IPS-NIHi7 (cell line): ENCODE data around the gene RTN4R.
"Not testable (repeated sequence)": the region's sequence is repeated elsewhere in the genome, so short reads cannot be mapped to it uniquely, and the experiment has no call there.

Source experiments
- DNase-seq: peaks from one replicate; pipeline ENCODE4 v3.0.0; 2012; ENCODE audit warnings: mixed read lengths; ENCODE audit errors: extremely low spot score

Gene RTN4R

DNA sequence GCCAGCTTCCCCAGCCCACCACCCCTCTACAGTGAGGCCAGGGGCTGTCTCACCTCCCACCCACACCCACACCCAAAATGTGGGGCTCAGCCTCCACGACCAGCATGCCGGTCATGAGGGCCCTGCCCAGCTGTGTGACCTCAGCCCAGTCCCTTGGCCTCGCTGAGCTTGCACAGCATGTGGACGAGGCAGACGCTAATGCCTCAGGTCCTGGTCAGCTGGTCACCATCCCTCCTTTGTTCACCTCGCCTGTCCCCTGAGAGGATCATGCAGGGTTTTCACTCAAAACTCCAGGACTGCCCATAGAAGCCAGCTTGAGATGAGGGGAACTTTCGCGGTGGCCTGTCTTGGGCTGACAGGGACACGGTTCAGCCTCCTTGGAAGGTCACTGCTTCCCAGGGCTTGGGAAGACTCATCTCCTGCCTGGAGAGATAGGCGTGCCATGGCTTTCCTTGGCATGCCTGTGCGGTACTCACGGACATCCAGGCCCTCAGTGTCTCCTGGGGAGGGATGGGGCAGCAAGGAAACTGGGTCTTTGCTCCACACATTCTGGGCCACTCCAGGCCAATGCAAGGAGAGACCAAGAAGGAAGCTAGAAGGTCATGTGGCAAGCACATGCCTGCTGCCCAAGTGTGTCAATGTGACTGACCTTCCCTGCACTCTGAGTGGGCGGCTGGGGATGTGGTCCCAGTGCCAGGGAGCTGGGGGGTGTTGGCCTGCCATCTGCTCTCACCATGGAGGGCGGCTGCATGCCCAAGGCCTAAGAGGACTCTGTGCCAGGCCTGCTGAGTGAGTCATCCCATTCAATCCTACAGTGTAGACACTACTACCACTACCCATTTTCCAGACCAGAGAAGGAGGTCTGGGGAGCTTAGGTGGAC, 3.2 kb upstream of the RTN4R start:
- DNase-seq, result no peak

DNA sequence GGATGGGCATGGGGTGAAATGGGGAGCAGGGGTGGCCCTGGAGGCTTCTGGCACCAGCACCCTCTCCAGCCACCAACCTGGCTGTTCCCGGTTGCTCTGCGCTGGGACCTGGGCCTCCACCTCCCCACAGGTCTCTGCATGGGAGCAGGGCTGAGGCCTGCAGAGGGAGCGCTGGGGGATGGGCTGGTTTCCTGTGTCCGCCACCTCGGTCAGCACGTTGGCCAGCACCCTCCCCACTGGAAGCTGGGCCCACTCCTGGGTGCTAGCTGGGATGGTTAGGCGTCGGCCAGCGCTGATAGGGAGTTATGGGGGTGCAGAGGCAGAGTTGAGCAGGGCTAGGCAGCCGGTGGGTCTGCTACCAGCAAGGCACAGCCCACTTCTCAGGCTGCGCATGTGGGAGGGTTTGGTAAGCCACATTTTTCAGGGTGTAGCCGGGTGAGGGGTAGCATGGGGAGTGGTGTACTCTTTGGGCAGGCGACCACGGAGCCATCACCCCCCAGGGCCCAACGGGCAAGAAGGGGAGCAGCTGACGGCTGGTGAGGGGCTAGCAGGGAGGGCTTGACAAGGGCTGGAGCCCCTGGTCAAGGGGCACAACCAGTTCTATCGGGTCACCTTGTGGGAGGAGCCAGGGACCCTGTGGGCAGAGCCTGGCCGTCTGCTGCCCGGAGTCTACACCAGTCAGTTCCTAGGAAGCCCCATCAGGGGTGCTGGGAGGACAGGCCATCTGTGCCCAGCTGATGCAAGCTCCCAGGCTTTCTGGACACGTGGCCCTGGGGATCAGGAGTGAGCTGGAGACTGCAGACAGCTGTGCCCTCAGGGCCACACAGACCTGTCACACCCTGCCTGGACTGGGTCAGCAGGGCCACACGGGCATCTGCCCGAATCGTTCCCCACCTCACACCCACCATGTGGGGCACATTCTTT, 2.3 kb upstream of the RTN4R start:
- not testable (repeated sequence) for DNase-seq

DNA sequence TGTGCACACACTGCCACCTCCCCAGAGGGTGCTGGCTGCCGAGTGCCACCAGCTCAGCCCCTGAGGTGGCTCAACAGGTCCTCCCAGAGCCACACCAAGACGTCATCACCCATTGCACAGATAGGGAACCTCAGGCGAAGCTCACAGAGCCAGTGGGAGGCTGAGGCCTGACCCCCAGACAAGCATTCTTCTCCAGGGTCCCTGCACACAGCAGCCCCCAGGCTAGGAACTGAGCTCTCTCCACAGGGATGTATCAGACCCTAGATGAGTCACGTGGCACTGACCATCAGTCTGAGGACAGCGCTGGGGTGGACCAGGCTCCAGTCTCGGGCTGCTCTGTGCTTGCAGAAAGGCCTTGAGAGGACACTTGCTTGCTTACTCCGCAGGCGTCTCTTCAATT, 1.6 kb upstream of the RTN4R start:
- not testable (repeated sequence) for DNase-seq

DNA sequence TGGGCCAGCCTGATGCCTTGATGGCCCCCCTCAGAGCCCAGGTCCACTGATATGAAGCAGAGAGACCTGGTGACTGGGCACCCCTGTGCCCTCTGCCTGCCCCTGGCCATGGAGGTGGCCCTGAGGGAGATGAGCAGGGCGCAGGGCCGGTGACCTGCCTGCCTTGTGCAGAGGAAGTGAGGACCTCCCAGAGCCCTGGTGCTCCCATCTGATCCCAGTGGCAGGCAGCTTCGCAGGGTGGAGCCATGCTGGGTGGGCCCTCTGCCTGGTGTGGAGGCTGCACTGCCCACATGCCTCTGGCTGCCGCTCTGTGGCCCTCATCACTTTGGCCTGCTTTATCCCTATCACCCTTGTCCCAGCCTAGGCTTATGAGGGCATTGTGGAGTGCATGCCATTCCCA, 1.1 kb upstream of the RTN4R start:
- not testable (repeated sequence) for DNase-seq

DNA sequence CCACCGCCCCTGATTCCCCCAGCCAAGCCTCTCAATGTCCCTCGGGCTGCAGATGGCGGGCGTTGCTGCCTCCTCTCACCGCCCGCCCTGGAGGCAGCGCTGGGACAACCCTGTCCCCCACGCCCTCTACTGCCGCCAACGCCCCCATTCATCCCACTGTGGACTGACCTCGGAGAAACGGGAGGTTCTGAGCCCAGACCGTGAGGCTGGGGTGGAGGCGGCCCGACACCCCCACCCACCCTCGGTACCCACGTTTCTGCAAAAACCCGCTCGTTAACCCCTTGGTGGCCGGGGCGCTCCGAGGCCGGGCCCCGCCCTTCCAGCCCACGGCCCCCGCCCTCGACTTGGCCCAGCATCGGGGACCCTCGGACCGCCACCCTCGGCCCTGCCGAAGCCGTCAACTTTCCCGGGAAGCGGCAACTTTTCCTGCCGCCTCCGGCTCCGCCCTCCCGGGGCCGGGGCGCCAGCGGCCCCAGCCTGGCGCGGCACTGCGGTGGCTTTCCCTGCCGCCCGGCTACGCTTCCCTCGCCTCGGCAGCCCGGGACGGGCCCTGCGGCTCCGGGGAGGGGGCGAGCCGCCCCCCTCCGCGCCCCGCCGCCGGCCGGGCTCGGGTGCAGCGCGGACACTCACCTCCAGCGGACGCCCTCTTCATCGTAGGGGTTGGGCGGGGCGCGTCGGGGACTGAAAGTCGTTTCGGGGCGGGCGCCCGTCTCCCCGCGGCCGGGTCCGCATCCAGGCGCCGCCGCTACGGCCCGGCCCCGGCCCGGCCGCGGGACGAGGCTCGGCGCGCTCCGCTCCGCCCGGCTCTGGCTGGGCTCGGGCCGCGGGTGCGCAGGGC, 458 bp downstream of the RTN4R start:
- peak; percentile 31 for DNase-seq

- DNase-seq, result not testable (repeated sequence)
Measured at GRCh38 chr22:20266667-20267440, 1.3 kb downstream of the RTN4R start.

DNA sequence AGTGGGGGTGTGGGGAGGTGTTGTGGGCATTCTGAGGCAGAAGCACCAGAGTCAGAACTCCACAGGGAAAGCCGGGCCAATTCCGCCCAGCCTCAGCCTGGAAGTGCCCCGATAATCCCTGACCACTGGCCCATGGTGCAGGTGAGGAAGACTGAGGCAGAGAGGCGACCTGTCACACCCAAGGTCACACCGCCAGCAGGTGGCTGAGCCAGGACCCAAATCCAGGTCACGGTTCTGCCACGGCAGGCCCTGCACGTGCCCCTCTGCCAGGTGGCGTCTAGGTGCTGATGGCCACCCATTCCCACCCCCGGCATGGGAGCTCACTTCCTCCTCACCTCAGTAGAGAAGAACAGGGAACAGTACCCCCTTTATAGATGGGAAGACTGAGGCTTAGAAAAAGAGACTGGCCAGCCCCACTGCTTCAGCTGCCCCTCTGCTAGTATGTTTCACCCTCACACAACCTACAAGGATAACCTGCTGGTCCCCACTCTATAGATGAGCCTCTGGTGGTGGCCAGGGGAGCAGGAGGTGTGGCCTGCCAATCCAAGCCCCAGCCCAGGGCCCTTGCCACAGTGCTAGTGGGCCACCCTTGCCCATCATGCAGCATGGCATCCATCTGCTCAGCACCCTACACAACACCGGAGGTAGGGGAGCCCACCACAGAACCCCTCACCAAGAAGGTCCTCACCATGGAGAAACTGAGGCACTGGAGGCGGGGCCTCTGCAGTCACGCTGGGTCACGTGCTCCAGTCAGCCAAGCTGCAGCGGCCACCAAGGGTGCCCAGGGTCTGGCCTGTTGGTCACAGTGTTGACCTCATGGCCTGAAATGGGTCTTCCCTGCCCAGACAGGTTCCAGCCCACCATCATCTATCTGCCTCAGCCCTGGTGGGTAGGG, 2.1 kb downstream of the RTN4R start:
- not testable (repeated sequence) for DNase-seq

GRCh38 chr22:20264614-20265452, 3.3 kb downstream of the RTN4R start:
- no peak for DNase-seq

- DNase-seq, result not testable (repeated sequence)
Measured at GRCh38 chr22:20263404-20264281, 4.5 kb downstream of the RTN4R start.

GRCh38 chr22:20262582-20263147, 5.5 kb downstream of the RTN4R start:
- no peak for DNase-seq

DNA sequence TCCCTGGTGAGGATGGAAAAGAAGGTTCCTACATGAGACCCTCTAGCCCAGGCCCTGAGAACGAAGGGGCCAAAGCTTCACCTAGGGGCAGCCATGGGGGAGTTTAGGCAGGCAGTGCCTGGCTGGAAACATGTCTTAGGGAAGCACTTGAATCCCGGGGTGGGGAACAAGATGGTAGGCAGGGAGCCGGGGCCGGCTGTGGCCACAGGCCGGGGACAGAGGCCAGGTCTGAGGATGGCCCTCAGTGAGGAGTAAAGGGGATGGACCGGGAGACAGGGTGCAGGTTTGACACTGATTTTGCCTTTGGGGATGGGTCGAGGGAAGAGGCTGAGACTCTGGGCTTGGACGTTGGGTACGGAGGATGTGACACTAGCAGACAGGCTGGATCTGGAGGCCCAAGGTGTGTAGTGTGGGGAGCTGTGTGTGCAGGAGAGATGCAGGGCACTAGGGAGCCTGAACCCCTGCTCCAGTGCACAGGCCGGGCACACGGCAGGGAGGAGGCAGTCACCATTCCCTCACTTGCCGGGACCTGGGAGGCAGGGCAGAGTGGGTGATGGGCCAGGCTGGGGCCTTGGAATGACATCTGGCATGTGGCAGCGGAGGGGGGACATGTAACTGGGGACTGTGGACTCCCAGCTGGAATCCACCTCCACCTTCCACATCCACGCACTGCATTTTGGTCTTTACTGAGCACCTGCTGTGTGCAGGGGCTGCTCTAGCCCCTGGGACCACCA, 6.1 kb downstream of the RTN4R start:
- DNase-seq, result no peak

GRCh38 chr22:20260071-20260765, 7.9 kb downstream of the RTN4R start:
- no peak for DNase-seq

DNA sequence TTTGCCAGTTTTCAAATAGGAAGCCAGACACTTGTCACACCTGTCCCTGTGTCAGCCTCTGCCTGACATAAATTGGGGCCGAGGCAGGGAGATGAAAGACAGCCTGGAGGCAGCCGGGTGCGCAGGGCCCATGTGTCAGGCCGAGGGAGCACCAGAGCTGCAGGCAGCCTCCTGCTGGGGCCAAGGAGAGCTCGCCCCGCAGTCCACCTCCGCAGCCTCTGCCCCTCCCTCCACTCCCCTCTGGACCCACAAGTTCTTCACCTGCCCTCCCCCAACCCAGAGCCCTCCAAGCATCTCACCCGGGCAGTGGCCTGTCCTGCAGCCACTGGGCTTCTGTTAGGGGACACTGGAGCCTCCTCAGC, 8.8 kb downstream of the RTN4R start:
- DNase-seq, result no peak

DNA sequence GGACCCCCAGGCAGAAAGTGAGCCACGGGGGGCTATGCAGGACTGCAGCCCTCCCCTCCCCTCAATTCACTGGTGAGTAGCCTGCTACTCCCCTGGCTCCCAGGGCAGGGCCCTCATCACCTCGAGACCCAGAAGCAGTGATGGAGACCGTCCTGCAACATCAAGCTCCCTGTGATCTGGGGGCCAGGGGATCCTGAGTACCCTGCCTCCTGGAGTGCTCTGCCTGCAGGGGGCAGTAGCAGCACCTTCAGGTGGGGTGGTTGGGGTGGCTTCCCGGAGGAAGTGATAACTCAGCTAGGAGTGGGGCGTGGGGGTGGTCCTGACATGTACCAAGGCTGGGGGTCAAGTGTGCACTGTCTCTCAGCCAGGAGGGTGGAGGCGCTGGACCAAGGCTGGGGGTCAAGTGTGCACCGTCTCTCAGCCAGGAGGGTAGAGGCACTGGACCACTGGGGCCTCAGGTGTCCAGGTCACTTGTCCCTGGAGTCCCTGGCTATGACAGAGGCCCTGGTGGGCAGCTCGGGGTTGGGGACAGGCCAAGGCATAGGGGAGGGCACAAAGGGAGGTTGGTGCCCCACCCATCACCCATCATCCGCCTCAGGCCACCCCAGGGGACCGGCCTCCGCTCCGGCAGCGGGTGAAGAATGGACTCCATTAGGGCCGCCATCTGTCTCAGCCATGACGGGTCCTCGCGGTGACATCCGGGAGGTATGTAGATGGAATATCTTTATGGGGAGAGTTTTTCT, 9.4 kb downstream of the RTN4R start:
- DNase-seq, result peak; percentile 58

GRCh38 chr22:20258021-20258299, 10.2 kb downstream of the RTN4R start:
- no peak for DNase-seq
